Tibial artery (tissue), 4 donors: ENCODE data around the gene FANCE.

Source experiments
- DNase-seq, 2 donors: peaks; one replicate each; pipeline ENCODE4 v3.0.0-alpha.2; 2019
- H3K27ac ChIP-seq, 2 donors: fragments of 200-600 bp; sonication (generic) in 1 of 2; 1 replicate in 1 of 2; 2 replicates in 1 of 2; pipeline ENCODE4 v1.5.1; 2018 to 2019; ENCODE audit warnings: mild to moderate bottlenecking in 1 of 2
- H3K27me3 ChIP-seq, 2 donors: fragments of 200-600 bp; sonication (generic) in 1 of 2; one replicate each; pipeline versions ENCODE4 v1.5.1 to v1.6.0; 2016 to 2019
- H3K36me3 ChIP-seq, 3 donors: fragments of 200-600 bp; sonication (generic) in 2 of 3; one replicate each; pipeline ENCODE4 v1.5.1; 2016 to 2019; ENCODE audit warnings: mild to moderate bottlenecking in 2 of 3
- H3K4me1 ChIP-seq, 4 donors: fragments of 200-600 bp; sonication (generic) in 2 of 4; 1 replicate in 3 of 4; 2 replicates in 1 of 4; pipeline ENCODE4 v1.5.1; 2016 to 2019
- H3K4me3 ChIP-seq, 2 donors: fragments of 200-600 bp; sonication (generic) in 1 of 2; 1 replicate in 1 of 2; 2 replicates in 1 of 2; pipeline ENCODE4 v1.5.1; 2018 to 2019; ENCODE audit warnings: mild to moderate bottlenecking in 2 of 2
- H3K9me3 ChIP-seq, 3 donors: fragments of 200-600 bp; sonication (generic) in 1 of 3; one replicate each; pipeline ENCODE4 v1.5.1; 2016 to 2019
- CTCF ChIP-seq, 2 experiments: fragments of 200-600 bp in 1 of 2; fragments of 450-650 bp in 1 of 2; IDR thresholded peaks; one replicate each; pipeline ENCODE4 v1.5.1; 2017 to 2019; ENCODE audit warnings: antibody characterized with exemption in 2 of 2, mild to moderate bottlenecking in 1 of 2, moderate library complexity in 1 of 2
- intact Hi-C: fragments of 100-400 bp; cut with DNase I; formaldehyde crosslinking; loops from one replicate; pipeline ENCODE4 v1.15.0; 2023; ENCODE audit warnings: low total_unique reads

Gene FANCE

GRCh38 chr6:35477551-35478179, 25.5 kb downstream of the FANCE start:
- no peaks in the 10 kb centered on the region for H3K27me3 ChIP-seq
- H3K4me1 ChIP-seq, result peaks cover 0 to 6% (median under 1%) of the 10 kb centered on the region in 4 donors
- no peak overlapping the region for H3K4me3 ChIP-seq
- peaks cover 49 to 97% (median 68%) of the 10 kb centered on the region in 3 donors for H3K36me3 ChIP-seq
- no peak for DNase-seq
- no peak for TF ChIP-seq CTCF (IDR thresholded peaks at IDR 0.05)
- H3K27ac ChIP-seq, result no peak overlapping the region
- intact Hi-C loops, result no loop called here
- no peaks in the 10 kb centered on the region for H3K9me3 ChIP-seq

- no peak for DNase-seq
- TF ChIP-seq CTCF (IDR thresholded peaks at IDR 0.05), result no peak
- intact Hi-C loops, result no loop called here
- H3K36me3 ChIP-seq, result peaks cover 49 to 97% (median 68%) of the 10 kb centered on the region in 3 donors
- H3K4me1 ChIP-seq, result peaks cover 0 to 5% (median 0%) of the 10 kb centered on the region in 4 donors
- no peaks in the 10 kb centered on the region for H3K27me3 ChIP-seq
- no peak overlapping the region for H3K27ac ChIP-seq
- H3K4me3 ChIP-seq, result no peak overlapping the region
- no peaks in the 10 kb centered on the region for H3K9me3 ChIP-seq
Observed at GRCh38 chr6:35478259-35478658, 26.1 kb downstream of the FANCE start.

GRCh38 chr6:35480176-35480575, 28.0 kb downstream of the FANCE start:
- H3K27ac ChIP-seq, result no peak overlapping the region
- H3K36me3 ChIP-seq, result peaks cover 38 to 94% (median 64%) of the 10 kb centered on the region in 3 donors
- peaks cover 0 to 8% (median 6%) of the 10 kb centered on the region in 4 donors for H3K4me1 ChIP-seq
- TF ChIP-seq CTCF (IDR thresholded peaks at IDR 0.05), result no peak
- H3K9me3 ChIP-seq, result no peaks in the 10 kb centered on the region
- no peak for DNase-seq
- no peak overlapping the region for H3K4me3 ChIP-seq
- intact Hi-C loops, result no loop called here
- no peaks in the 10 kb centered on the region for H3K27me3 ChIP-seq

- peak overlapping the region in 1 of 2 donors; percentile 13 for H3K27ac ChIP-seq
- intact Hi-C loops, result no loop called here
- H3K9me3 ChIP-seq, result no peaks in the 10 kb centered on the region
- DNase-seq, result no peak
- no peak overlapping the region for H3K4me3 ChIP-seq
- peaks cover 0 to 18% (median 17%) of the 10 kb centered on the region in 4 donors for H3K4me1 ChIP-seq
- no peaks in the 10 kb centered on the region for H3K27me3 ChIP-seq
- H3K36me3 ChIP-seq, result peaks cover 31 to 83% (median 55%) of the 10 kb centered on the region in 3 donors
- TF ChIP-seq CTCF (IDR thresholded peaks at IDR 0.05), result no peak
Observed at GRCh38 chr6:35481226-35481625, 29.1 kb downstream of the FANCE start.

- H3K27ac ChIP-seq, result peak overlapping the region in 1 of 2 donors; percentile 100
- H3K36me3 ChIP-seq, result peaks cover 29 to 65% (median 48%) of the 10 kb centered on the region in 3 donors
Observed at GRCh38 chr6:35483062-35483461, 30.9 kb downstream of the FANCE start.

More at GRCh38 chr6:35483062-35483461, 30.9 kb downstream of the FANCE start:
- no peak overlapping the region for H3K4me3 ChIP-seq
- peaks cover 0 to 36% (median 33%) of the 10 kb centered on the region in 4 donors for H3K4me1 ChIP-seq
- no peak for DNase-seq
- no peaks in the 10 kb centered on the region for H3K9me3 ChIP-seq
- no peaks in the 10 kb centered on the region for H3K27me3 ChIP-seq
- TF ChIP-seq CTCF (IDR thresholded peaks at IDR 0.05), result no peak
- intact Hi-C loops, result no loop called here
